ENCODE data around the gene COQ3.
A peak's percentile ranks its signal among the peaks of the same experiment; 100 is the strongest.

Gene COQ3

GRCh38 chr6:99330159-99330558, 63.8 kb downstream of the COQ3 start:
- DNase-seq: peak; percentile 37

GRCh38 chr6:99324996-99325395, 69.0 kb downstream of the COQ3 start:
- no peak for DNase-seq
